Prostate gland (tissue), 2 donors: ENCODE data around the gene SCUBE1. TPM values are rescaled to one million over a fixed set of nuclear protein-coding genes. Genes with fewer than 3 reads are reported as not detected.

Experiments
- DNase-seq: peaks from one replicate; pipeline ENCODE4 v3.0.0-alpha.2; 2019; ENCODE audit warnings: low spot score
- H3K27ac ChIP-seq, 2 donors: fragments of 200-600 bp; sonication (generic); 2 replicates each; pipeline ENCODE4 v1.5.1; 2017 to 2019
- H3K27me3 ChIP-seq: fragments of 200-600 bp; sonication (generic); replicated peaks from 2 replicates; pipeline ENCODE4 v1.5.1; 2019; ENCODE audit not compliant: insufficient read depth
- H3K36me3 ChIP-seq, 2 donors: fragments of 200-600 bp; sonication (generic); 1 replicate in 1 of 2; 2 replicates in 1 of 2; pipeline versions ENCODE4 v1.5.1 to v1.8.1; 2017 to 2019
- H3K4me1 ChIP-seq: fragments of 200-600 bp; sonication (generic); replicated peaks from 2 replicates; pipeline ENCODE4 v1.5.1; 2019
- H3K4me3 ChIP-seq, 2 donors: fragments of 200-600 bp; sonication (generic); 2 replicates each; pipeline ENCODE4 v1.5.1; 2017 to 2019
- H3K9me3 ChIP-seq: fragments of 200-600 bp; sonication (generic); 2 replicates; pipeline ENCODE4 v1.5.1; 2017
- POLR2A ChIP-seq: fragments of 450-650 bp; IDR thresholded peaks from one replicate; pipeline ENCODE4 v1.6.1; 2016; ENCODE audit warnings: antibody characterized with exemption, mild to moderate bottlenecking
- POLR2AphosphoS5 ChIP-seq: sonication (generic); formaldehyde crosslinking; IDR thresholded peaks from one replicate; pipeline ENCODE4 v1.6.1; 2017; ENCODE audit warnings: antibody characterized with exemption
- WGBS: methylation state at CpG from one replicate; pipeline ENCODE4 v1.1.5; 2018; 5-methylcytosine and 5-hydroxymethylcytosine counted together
- intact Hi-C: fragments of 100-400 bp; cut with DNase I; formaldehyde crosslinking; loops from one replicate; pipeline ENCODE4 v1.14.2; 2022
- total RNA-seq, 2 donors: library from RNA; depleted of rRNA; stranded (reverse); fragments of >200 nt; gene quantifications; one replicate each; pipeline ENCODE4 v1.1.0, GENCODE V29; 2016
- TF ChIP-seq, protein P1 (sequence below), 4 experiments: fragments of 200-600 bp in 2 of 4; fragments of 450-650 bp in 2 of 4; sonication (generic) in 2 of 4; IDR thresholded peaks; 1 replicate in 3 of 4; 2 replicates in 1 of 4; pipeline ENCODE4 v1.5.1; 2016 to 2019; ENCODE audit warnings: antibody characterized with exemption in 4 of 4, mild to moderate bottlenecking in 2 of 4, moderate library complexity in 2 of 4

The SCUBE1 gene
- total RNA-seq, 2 donors from 2014 or later = 0.68 to 23.5 TPM

DNA sequence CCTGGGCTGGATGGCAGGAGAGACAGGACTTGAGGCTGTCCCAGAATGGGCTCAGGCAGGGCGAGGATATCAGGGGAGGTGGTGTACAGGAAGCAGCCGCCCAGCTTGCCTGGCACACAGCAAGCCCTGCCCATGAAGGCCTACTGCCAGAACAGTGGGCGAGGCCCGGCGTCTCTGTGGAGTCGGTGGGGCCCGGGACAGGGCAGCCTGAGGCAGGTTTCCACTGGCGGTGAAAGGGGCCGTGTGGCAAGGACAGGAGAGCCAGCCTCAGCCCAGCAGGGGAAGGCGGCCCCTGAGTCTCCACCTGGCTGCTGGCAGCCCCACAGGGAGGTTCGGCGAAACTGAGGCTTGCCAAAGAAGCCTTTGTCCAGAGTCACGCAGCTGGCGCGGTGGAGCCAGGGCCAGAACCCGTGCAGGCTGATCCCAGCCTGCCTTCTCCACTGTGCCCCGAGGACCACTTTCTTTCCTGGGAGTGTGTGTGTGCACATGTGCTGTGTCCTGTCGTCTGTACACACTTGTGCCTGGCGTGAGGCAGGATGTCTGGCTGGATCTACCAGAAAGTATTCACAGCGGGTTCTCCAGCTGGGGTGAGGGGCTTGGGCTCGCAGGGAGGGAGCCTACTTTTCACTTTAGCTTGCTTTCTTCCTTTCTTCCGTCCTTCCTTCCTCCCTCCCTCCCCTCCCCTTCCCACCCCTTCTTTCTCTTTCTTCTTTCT, 190.7 kb downstream of the SCUBE1 start:
- intact Hi-C loops = no loop called here
- Histone ChIP-seq H3K27ac (peak overlapping the region; percentile 81 to 88), H3K36me3 (no peaks in the 10 kb centered on the region), H3K4me1 (peaks cover 10% of the 10 kb centered on the region), H3K27me3 (no peaks in the 10 kb centered on the region), H3K4me3 (peak overlapping the region; percentile 71 to 75), H3K9me3 (no peaks in the 10 kb centered on the region)
- 7% methylated on average over 22 of the region's 22 CpGs for WGBS
- TF ChIP-seq POLR2AphosphoS5 = peak; percentile 61
- TF ChIP-seq, protein P1, sequence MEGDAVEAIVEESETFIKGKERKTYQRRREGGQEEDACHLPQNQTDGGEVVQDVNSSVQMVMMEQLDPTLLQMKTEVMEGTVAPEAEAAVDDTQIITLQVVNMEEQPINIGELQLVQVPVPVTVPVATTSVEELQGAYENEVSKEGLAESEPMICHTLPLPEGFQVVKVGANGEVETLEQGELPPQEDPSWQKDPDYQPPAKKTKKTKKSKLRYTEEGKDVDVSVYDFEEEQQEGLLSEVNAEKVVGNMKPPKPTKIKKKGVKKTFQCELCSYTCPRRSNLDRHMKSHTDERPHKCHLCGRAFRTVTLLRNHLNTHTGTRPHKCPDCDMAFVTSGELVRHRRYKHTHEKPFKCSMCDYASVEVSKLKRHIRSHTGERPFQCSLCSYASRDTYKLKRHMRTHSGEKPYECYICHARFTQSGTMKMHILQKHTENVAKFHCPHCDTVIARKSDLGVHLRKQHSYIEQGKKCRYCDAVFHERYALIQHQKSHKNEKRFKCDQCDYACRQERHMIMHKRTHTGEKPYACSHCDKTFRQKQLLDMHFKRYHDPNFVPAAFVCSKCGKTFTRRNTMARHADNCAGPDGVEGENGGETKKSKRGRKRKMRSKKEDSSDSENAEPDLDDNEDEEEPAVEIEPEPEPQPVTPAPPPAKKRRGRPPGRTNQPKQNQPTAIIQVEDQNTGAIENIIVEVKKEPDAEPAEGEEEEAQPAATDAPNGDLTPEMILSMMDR (IDR thresholded peaks at IDR 0.05) = no peak
- peak; percentile 70 for TF ChIP-seq POLR2A
- DNase-seq = peak; percentile 80

DNA sequence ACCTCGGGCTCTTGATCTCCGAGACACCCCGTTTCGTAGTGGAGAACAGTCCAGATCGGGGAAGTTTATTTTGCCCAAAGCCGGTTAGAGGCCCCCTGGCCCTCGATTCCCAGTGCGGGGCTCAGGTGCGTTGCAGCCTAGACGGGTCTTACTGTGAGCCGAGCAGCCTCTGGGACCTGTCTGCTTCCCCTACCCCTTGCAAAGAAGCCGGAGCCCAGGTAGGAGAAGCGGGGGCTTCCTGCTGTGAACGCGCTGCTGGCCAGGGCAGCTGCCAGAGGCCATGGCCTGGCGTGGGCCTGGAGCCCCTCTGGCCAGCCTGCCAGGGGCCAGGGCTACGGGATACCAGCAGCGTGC, 191.2 kb downstream of the SCUBE1 start:
- Histone ChIP-seq H3K27ac (peak overlapping the region; percentile 81 to 88), H3K27me3 (no peaks in the 10 kb centered on the region), H3K36me3 (no peaks in the 10 kb centered on the region), H3K9me3 (no peaks in the 10 kb centered on the region), H3K4me1 (peaks cover 10% of the 10 kb centered on the region), H3K4me3 (peak overlapping the region; percentile 71 to 75)
- DNase-seq = no peak
- TF ChIP-seq, protein P1 (IDR thresholded peaks at IDR 0.05) = no peak
- TF ChIP-seq POLR2AphosphoS5 (no peak), POLR2A (no peak)
- intact Hi-C loops = no loop called here
- 15% methylated on average over 17 of the region's 18 CpGs for WGBS

DNA sequence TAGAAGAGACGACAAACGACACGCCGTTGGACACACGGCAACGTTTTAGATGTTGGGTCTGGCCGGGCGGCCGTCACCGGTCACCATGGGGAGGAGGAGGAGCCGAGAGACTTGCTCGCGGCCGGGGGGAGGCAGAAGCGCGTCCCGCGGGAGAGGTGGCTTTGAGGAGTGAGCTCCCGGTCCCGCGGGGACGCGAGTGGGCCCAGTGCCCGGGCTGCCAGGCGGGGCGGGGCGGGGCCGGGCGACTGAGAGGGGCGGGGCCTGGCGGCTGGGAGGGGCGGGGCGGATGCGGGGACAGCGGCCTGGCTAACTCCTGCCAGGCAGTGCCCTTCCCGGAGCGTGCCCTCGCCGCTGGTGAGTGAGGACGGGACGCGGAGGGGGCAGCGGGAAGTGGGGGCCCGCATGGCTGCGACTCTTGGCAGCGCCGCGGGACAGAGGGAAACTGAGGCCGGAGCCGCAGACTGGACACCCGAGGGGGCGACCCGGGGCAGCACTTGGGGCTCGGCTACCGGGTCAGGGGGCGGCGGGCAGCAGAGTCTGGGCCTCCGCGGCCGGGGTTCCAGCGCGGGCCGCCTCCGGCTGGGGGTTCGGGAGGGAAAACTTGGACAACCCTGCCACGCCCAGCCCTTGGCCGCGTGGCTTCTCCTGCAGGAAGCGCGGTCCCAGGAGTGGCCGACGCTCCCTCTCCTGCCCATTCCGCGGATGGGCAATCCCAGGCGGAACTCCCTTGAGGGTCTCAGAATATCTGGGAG, 191.7 kb downstream of the SCUBE1 start, which contains the start of gene TSPO:
Gene TSPO (plus strand): TSS at position 309 of the 752 bp plus-strand sequence. CDS start 7,680 bp downstream, outside the sequence.
- peak within 1 kb of the TSS; percentile 71 to 75 for H3K4me3 ChIP-seq
- peak; percentile 78 for DNase-seq
- no peaks in the 10 kb centered on the region for H3K36me3 ChIP-seq
- H3K9me3 ChIP-seq = no peaks in the 10 kb centered on the region
- intact Hi-C loops = no loop called here
- no peaks in the 10 kb centered on the region for H3K27me3 ChIP-seq
- peak within 1 kb of the TSS; percentile 81 to 88 for H3K27ac ChIP-seq
- TF ChIP-seq POLR2AphosphoS5 (peak; percentile 10), POLR2A (peak; percentile 89)
- TF ChIP-seq, protein P1 (IDR thresholded peaks at IDR 0.05) = no peak
- peaks cover 10% of the 10 kb centered on the region for H3K4me1 ChIP-seq
- 3% methylated on average over 50 of the region's 75 CpGs for WGBS

DNA sequence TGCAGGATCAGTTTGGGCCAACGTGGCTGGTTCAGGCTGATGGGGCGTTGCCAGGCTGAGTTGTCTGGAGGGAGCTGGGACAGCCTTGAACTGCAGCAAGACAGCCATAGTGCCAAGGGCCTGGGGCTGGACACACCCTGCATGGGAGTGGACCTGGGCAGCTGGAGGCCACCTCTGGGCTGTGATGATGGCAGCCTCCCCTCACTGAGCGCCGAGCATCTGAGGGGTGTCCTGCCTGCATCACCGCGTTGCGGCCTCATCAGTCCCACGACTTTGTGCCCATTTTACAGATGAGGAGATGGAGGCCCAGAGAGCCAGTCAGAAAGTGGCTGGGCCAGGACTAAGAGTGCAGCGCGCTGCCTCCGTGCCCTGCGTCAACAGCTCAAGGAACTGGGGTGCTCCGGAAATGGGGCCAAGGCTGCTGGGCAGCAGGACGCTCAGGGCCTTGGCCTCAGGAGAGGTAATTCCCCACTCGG, 192.4 kb downstream of the SCUBE1 start:
- no peak for TF ChIP-seq POLR2AphosphoS5
- TF ChIP-seq, protein P1 (IDR thresholded peaks at IDR 0.05) = no peak
- TF ChIP-seq POLR2A = no peak
- intact Hi-C loops = no loop called here
- no peak for DNase-seq
- Histone ChIP-seq H3K9me3 (no peaks in the 10 kb centered on the region), H3K4me3 (peak overlapping the region; percentile 71 to 75), H3K27me3 (no peaks in the 10 kb centered on the region), H3K36me3 (no peaks in the 10 kb centered on the region), H3K27ac (peak overlapping the region; percentile 81 to 88), H3K4me1 (peaks cover 10% of the 10 kb centered on the region)
- 73% methylated on average over 15 of the region's 15 CpGs for WGBS
